Measurements from ENCODE around the gene ADAM19.

Gene ADAM19

DNA sequence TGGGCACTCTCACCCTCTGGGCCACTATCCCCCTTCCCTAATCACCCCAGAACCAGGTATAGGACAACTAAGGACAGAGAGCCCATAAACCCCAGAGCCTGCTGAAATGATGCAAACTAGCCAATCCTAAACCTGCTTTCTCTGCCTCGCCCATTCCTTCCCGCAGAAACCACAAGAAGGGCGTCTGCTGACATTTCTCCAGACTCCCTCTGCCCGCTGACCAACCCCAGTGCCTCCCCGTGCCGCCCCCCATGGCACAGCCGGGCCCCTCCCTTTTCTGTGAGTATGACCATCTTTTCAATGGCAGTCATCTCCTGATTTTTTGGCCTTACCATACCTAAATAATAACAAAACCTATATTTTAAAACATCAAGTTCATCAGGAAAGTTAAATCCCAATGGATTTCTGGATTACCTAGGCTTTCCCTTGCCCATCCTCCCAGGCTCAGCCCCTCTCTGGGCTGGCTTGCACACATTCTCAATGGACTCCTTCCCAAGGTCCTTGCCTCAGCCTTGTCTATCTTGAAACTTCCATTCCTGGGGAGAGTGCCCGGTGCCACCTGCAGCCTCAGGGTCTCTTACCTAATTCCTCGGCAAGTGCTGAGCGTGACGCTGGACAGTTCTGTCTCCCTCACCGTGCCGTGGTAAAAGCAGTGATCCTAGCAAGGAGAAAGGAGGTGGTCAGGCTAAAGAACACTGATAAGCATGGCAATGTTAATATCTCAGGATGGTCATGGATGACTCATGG is 45.2 kb downstream of the ADAM19 start:
- H3F3A ChIP-seq (ENCODE audit: low read depth), result no peaks in the 10 kb centered on the region
- H3K9me2 ChIP-seq (replicated peaks; ENCODE audit: low read depth, low read length), result no peaks in the 10 kb centered on the region
- no peaks in the 10 kb centered on the region for H3K9me3 ChIP-seq (ENCODE audit: insufficient read depth, low read depth, low read length)
- no peaks in the 10 kb centered on the region for H3K79me2 ChIP-seq (ENCODE audit: insufficient read depth, low read length)
- no peak overlapping the region for H3K4me3 ChIP-seq (ENCODE audit: low read length, poor library complexity, severe bottlenecking)
- H3K9ac ChIP-seq (ENCODE audit: low read depth, low read length, poor library complexity, severe bottlenecking), result no peak overlapping the region
- no peak for TF ChIP-seq EZH2phosphoT487 (IDR thresholded peaks at IDR 0.05; ENCODE audit: borderline replicate concordance)
- TF ChIP-seq, protein P1, sequence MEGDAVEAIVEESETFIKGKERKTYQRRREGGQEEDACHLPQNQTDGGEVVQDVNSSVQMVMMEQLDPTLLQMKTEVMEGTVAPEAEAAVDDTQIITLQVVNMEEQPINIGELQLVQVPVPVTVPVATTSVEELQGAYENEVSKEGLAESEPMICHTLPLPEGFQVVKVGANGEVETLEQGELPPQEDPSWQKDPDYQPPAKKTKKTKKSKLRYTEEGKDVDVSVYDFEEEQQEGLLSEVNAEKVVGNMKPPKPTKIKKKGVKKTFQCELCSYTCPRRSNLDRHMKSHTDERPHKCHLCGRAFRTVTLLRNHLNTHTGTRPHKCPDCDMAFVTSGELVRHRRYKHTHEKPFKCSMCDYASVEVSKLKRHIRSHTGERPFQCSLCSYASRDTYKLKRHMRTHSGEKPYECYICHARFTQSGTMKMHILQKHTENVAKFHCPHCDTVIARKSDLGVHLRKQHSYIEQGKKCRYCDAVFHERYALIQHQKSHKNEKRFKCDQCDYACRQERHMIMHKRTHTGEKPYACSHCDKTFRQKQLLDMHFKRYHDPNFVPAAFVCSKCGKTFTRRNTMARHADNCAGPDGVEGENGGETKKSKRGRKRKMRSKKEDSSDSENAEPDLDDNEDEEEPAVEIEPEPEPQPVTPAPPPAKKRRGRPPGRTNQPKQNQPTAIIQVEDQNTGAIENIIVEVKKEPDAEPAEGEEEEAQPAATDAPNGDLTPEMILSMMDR (conservative IDR thresholded peaks at IDR 0.05; ENCODE audit: low read length), result no peak
- H3K27me3 ChIP-seq (ENCODE audit: insufficient read depth, low read length, poor library complexity, severe bottlenecking), result no peaks in the 10 kb centered on the region
- no peak overlapping the region for H2AFZ ChIP-seq (ENCODE audit: low read length)
- no peaks in the 10 kb centered on the region for H3K36me3 ChIP-seq (ENCODE audit: insufficient read depth, low read length)
- H3K4me1 ChIP-seq (ENCODE audit: insufficient read depth, low read length, poor library complexity, severe bottlenecking), result no peaks in the 10 kb centered on the region
- no peak overlapping the region for H3K4me2 ChIP-seq (ENCODE audit: low read depth, low read length, poor library complexity, severe bottlenecking)
- H4K20me1 ChIP-seq (ENCODE audit: insufficient read depth, low read length, poor library complexity, severe bottlenecking), result no peaks in the 10 kb centered on the region

DNA sequence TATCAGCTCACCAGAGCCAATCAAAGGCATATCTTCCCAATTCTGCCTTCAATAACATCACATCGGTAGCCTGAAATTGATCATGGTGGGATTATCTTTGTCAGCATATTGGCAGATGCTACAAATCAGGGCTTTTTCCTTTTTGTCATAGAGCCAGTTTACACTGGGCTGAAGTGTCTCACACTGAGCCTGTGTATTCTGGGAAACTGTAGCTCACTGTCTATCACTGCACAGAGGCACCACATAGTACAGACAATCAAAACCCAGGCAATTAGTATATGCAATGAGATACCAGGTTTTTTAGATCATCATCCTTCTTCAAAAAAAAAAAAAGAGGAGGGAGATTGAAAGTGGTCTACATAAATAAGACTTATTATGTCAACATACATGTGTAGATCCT is 46.6 kb downstream of the ADAM19 start:
- Histone ChIP-seq H3K9me3 (ENCODE audit: insufficient read depth, low read depth, low read length) (no peaks in the 10 kb centered on the region), H2AFZ (ENCODE audit: low read length) (no peak overlapping the region), H4K20me1 (ENCODE audit: insufficient read depth, low read length, poor library complexity, severe bottlenecking) (no peaks in the 10 kb centered on the region), H3K4me3 (ENCODE audit: low read length, poor library complexity, severe bottlenecking) (no peak overlapping the region), H3K9me2 (replicated peaks; ENCODE audit: low read depth, low read length) (no peaks in the 10 kb centered on the region), H3F3A (ENCODE audit: low read depth) (no peaks in the 10 kb centered on the region), H3K9ac (ENCODE audit: low read depth, low read length, poor library complexity, severe bottlenecking) (no peak overlapping the region), H3K36me3 (ENCODE audit: insufficient read depth, low read length) (no peaks in the 10 kb centered on the region), H3K4me1 (ENCODE audit: insufficient read depth, low read length, poor library complexity, severe bottlenecking) (no peaks in the 10 kb centered on the region), H3K4me2 (ENCODE audit: low read depth, low read length, poor library complexity, severe bottlenecking) (no peak overlapping the region), H3K79me2 (ENCODE audit: insufficient read depth, low read length) (no peaks in the 10 kb centered on the region), H3K27me3 (ENCODE audit: insufficient read depth, low read length, poor library complexity, severe bottlenecking) (no peaks in the 10 kb centered on the region)
- TF ChIP-seq, protein P1 (conservative IDR thresholded peaks at IDR 0.05; ENCODE audit: low read length), result no peak
- TF ChIP-seq EZH2phosphoT487 (IDR thresholded peaks at IDR 0.05; ENCODE audit: borderline replicate concordance), result no peak

DNA sequence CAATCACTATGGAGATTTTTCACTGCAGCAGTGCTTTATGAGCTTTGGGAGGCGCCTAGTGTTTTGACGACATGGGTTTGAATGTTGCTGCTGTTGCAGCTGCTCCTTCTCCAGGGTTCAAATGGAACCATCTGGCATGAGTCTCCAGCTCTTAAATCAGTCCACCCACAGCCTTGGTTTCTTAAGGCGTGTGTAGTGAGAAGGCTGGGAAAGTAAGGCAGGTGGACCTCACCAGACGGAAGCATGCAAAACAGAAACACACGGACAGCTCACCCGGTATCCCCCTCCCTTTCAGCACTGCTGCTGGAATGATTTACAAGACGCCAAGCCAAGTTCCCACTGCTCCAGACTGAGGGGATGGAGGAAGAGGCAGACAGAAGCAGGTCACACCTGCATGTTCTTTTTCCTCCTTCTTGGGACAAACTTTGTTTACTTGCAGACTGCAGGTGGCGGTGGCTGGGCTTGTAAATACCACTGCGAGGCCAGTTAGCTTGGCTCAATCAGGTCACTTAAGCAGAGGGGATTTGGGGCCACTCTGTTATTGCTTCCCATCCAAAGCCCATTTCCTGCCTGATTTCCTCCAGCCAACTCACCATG is 47.4 kb downstream of the ADAM19 start:
- no peaks in the 10 kb centered on the region for H3K79me2 ChIP-seq (ENCODE audit: insufficient read depth, low read length)

More for the DNA sequence above, 47.4 kb downstream of the ADAM19 start:
- Histone ChIP-seq H3F3A (ENCODE audit: low read depth) (no peaks in the 10 kb centered on the region), H3K27me3 (ENCODE audit: insufficient read depth, low read length, poor library complexity, severe bottlenecking) (no peaks in the 10 kb centered on the region), H3K9me2 (replicated peaks; ENCODE audit: low read depth, low read length) (no peaks in the 10 kb centered on the region), H4K20me1 (ENCODE audit: insufficient read depth, low read length, poor library complexity, severe bottlenecking) (no peaks in the 10 kb centered on the region), H3K4me1 (ENCODE audit: insufficient read depth, low read length, poor library complexity, severe bottlenecking) (no peaks in the 10 kb centered on the region), H2AFZ (ENCODE audit: low read length) (no peak overlapping the region), H3K9me3 (ENCODE audit: insufficient read depth, low read depth, low read length) (no peaks in the 10 kb centered on the region), H3K4me3 (ENCODE audit: low read length, poor library complexity, severe bottlenecking) (no peak overlapping the region), H3K4me2 (ENCODE audit: low read depth, low read length, poor library complexity, severe bottlenecking) (no peak overlapping the region), H3K9ac (ENCODE audit: low read depth, low read length, poor library complexity, severe bottlenecking) (no peak overlapping the region), H3K36me3 (ENCODE audit: insufficient read depth, low read length) (no peaks in the 10 kb centered on the region)
- TF ChIP-seq EZH2phosphoT487 (IDR thresholded peaks at IDR 0.05; ENCODE audit: borderline replicate concordance), result no peak
- TF ChIP-seq, protein P1 (conservative IDR thresholded peaks at IDR 0.05; ENCODE audit: low read length), result no peak

Measured in Loucy (cell line).